Subcutaneous adipose tissue (tissue), 4 donors: ENCODE results near the gene TTC3. TPM values are rescaled to one million over a fixed set of nuclear protein-coding genes. Genes with fewer than 3 reads are reported as not detected.

Experiments used
- CTCF ChIP-seq: fragments of 450-650 bp; IDR thresholded peaks from one replicate; pipeline ENCODE4 v1.5.1; 2016; ENCODE audit warnings: low read depth, mild to moderate bottlenecking, control low read depth, antibody characterized with exemption, moderate library complexity
- total RNA-seq, 4 donors: library from RNA; depleted of rRNA; stranded (reverse); fragments of >200 nt; gene quantifications; one replicate each; pipeline ENCODE4 v1.1.0, GENCODE V29; 2016

Gene TTC3
- total RNA-seq, 4 donors from 2014 or later, result 179 to 309 (median 223) TPM

- no peak for TF ChIP-seq CTCF
These were observed 9.3 kb downstream of the TTC3 start for GRCh38 chr21:37082375-37082774.

- no peak for TF ChIP-seq CTCF
These were observed 9.9 kb downstream of the TTC3 start for GRCh38 chr21:37082856-37083528.

- TF ChIP-seq CTCF, result no peak
These were observed 12.7 kb downstream of the TTC3 start for GRCh38 chr21:37085726-37086125.

GRCh38 chr21:37087188-37087587, 14.1 kb downstream of the TTC3 start:
- TF ChIP-seq CTCF, result no peak

- TF ChIP-seq CTCF, result no peak
These were observed 15.2 kb downstream of the TTC3 start for GRCh38 chr21:37088186-37088735.

GRCh38 chr21:37093977-37094376, 20.9 kb downstream of the TTC3 start:
- no peak for TF ChIP-seq CTCF

GRCh38 chr21:37095821-37096220, 22.8 kb downstream of the TTC3 start:
- no peak for TF ChIP-seq CTCF
